ENCODE results near the gene ITPR2.

Gene ITPR2

GRCh38 chr12:26818636-26819035, 14.4 kb downstream of the ITPR2 start:
- no peak for DNase-seq

DNA sequence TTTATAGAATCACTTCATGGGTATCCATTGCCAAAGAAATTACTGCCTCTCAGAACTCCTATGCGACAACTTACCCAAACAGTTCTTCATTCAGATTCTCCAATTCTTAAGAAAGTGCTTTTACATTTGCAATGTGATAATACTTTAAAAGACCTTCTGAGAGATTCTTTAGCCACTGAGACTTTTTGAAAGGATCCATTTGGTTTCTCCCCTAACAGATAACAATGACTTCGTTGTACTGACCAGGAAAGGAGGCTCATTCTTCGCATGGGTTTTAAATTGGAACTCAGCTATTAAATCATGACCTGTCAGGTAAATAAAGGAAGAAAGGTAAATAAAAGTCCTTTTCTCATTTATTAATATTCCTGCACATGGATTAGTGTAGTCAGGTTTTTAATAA, 14.8 kb downstream of the ITPR2 start:
- DNase-seq, result no peak

- DNase-seq, result no peak
These were observed 15.8 kb downstream of the ITPR2 start for GRCh38 chr12:26817183-26817591.

DNA sequence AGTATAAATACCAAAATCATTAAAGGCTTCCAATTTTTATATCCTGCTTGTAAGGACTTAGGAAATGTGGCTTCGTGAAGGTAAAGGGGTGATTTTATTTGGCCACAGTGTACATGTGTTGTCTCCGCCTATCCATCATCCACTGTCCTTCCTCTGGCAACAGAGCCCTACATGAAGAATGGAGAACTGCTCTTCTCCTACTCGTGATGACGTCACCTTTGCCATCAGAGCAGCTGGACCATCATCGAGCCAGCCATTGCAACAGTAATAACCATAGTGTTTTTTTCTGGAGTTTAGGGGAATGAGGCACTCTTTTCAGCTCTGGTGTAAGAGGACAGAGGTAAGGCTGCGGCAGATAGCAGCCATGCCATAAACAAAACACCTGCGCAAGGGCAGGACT, 19.2 kb downstream of the ITPR2 start:
- no peak for DNase-seq

- DNase-seq, result no peak
These were observed 22.7 kb downstream of the ITPR2 start for GRCh38 chr12:26810330-26810729.

GRCh38 chr12:26809611-26810285, 23.2 kb downstream of the ITPR2 start:
- DNase-seq, result no peak

- no peak for DNase-seq
These were observed 24.1 kb downstream of the ITPR2 start for GRCh38 chr12:26808766-26809476.

GRCh38 chr12:26807292-26807691, 25.7 kb downstream of the ITPR2 start:
- no peak for DNase-seq

DNA sequence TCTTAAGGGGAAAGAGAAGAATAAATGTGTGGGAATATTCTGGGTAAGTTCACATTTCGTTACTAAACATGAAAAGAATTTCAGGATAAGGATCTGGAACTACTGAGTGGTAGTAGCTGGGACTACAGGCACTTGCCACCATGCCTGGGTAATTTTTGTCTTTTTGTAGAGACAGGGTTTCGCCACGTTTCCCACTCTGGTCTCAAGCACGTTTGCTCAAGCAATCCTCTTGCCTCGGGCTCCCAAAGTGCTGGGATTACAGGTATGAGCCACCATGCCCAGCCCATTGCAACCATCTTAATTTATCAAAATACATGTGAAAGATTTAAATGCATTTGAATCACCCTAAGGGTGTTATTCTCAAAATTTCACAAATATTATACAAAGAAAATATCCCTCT, 26.4 kb downstream of the ITPR2 start:
- no peak for DNase-seq

- no peak for DNase-seq
These were observed 27.5 kb downstream of the ITPR2 start for GRCh38 chr12:26805401-26805971.

GRCh38 chr12:26803552-26803951, 29.4 kb downstream of the ITPR2 start:
- no peak for DNase-seq

- DNase-seq, result no peak
These were observed 31.5 kb downstream of the ITPR2 start for GRCh38 chr12:26801486-26801885.

DNA sequence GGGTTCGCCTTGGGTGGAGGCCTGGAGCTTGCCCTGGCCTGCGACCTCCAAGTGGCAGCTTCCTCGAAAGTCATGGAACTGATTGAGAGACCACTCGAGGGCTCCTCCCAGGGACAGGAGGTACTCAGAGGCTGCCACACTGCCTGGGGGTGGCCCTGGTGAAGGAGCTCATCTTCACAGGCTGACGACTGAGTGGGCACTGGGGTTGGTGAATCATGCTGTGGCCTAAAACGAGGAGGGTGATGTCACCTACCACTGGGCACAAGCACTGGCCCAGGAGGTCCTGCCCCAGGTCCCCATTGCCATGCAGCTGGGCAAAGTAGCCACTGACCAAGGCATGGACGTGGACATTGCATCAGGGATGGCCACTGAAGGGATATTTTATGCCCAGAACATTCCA, 32.1 kb downstream of the ITPR2 start:
- no peak for DNase-seq

- no peak for DNase-seq
These were observed 32.6 kb downstream of the ITPR2 start for GRCh38 chr12:26800347-26800746.

GRCh38 chr12:26799741-26800140, 33.3 kb downstream of the ITPR2 start:
- DNase-seq, result no peak

DNA sequence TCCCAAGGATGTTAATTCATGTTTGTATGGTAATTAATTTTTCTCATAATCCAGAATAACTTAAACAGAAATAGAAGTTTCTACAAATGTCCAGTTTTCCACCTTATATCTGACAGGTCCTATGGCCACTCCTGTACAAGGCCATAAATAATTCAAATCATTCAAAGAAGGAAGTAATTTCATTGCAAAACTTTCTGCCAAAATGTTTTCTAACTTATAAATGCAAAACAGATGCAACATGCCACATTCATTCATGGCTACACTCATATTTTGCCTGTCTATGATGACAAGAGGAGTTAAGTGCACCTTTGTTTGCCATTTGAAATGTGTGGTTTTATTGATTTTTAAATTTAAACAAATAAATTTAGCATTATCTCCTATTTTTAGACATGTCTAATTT, 34.4 kb downstream of the ITPR2 start:
- no peak for DNase-seq

- DNase-seq, result no peak
These were observed 35.0 kb downstream of the ITPR2 start for GRCh38 chr12:26798023-26798422.

DNA sequence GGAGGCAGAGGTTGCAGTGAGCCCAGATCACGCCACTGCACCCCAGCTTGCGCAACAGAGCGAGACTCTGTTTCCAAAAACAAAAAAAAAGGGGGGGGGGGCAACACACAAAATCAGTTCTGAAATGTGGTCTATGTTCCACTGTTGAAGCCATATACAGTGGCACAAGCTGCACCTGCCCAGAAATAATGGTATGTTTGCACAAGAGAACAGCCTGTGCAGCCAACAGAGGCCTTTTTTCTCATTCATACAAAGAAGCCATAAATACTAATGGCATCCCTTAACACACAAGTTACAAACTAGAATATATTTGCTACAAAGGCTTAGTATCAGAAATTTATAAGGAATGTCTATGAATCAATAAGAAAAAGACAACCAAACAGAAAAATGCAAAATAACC, 37.1 kb downstream of the ITPR2 start:
- DNase-seq, result no peak

GRCh38 chr12:26791301-26791791, 41.6 kb downstream of the ITPR2 start:
- no peak for DNase-seq

- no peak for DNase-seq
These were observed 42.4 kb downstream of the ITPR2 start for GRCh38 chr12:26790645-26790994.

- DNase-seq, result no peak
These were observed 43.0 kb downstream of the ITPR2 start for GRCh38 chr12:26789731-26790644.

GRCh38 chr12:26786865-26787514, 46.0 kb downstream of the ITPR2 start:
- no peak for DNase-seq

DNA sequence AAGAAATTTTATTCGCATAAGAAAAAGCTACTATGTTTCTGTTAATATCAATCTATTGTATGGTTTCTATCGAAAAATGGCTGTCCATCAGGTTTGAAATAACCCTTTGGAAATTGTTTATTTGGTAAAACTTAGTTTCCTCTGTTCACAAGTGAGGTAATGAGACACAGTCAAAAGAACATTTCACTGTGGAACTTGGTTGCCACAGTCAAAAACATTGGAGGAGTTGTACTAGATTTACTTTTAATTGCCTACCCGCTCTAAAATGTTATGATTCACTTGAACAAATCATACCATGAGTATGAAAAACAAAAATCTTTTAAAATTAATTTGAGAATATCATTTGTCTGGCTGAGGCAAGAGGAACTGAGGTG, 46.5 kb downstream of the ITPR2 start:
- no peak for DNase-seq

Data from CD4-positive, alpha-beta T cell treated with Interleukin-4 for 4 hours (primary cell).